Loucy (cell line): ENCODE results near the gene TIMM44.

Experiments
- H2AFZ ChIP-seq: fragments of 200-600 bp; sonication (generic); 2 replicates; pipeline ENCODE4 v1.6.0; 2016; ENCODE audit warnings: antibody characterized with exemption, mild to moderate bottlenecking, low read length, moderate library complexity
- H3F3A ChIP-seq: fragments of 200-600 bp; 2 replicates; pipeline ENCODE4 v1.6.0; 2016; ENCODE audit warnings: antibody characterized with exemption, low read depth, mild to moderate bottlenecking
- H3K27me3 ChIP-seq: fragments of 200-600 bp; sonication (generic); 2 replicates; pipeline ENCODE4 v1.6.1; 2014; ENCODE audit warnings: low read length, mild to moderate bottlenecking; ENCODE audit not compliant: insufficient read depth, poor library complexity, severe bottlenecking
- H3K36me3 ChIP-seq: fragments of 200-600 bp; sonication (generic); 2 replicates; pipeline ENCODE4 v1.6.1; 2016; ENCODE audit warnings: low read length; ENCODE audit not compliant: insufficient read depth
- H3K4me1 ChIP-seq: fragments of 200-600 bp; sonication (generic); 2 replicates; pipeline ENCODE4 v1.5.1; 2014; ENCODE audit warnings: low read length, mild to moderate bottlenecking; ENCODE audit not compliant: insufficient read depth, poor library complexity, severe bottlenecking
- H3K4me2 ChIP-seq: fragments of 200-600 bp; sonication (generic); 2 replicates; pipeline ENCODE4 v1.6.0; 2014; ENCODE audit warnings: antibody characterized with exemption, low read length, low read depth, mild to moderate bottlenecking; ENCODE audit not compliant: poor library complexity, severe bottlenecking
- H3K4me3 ChIP-seq: fragments of 200-600 bp; sonication (generic); 2 replicates; pipeline ENCODE4 v1.5.1; 2014; ENCODE audit warnings: low read length, mild to moderate bottlenecking, mixed read lengths; ENCODE audit not compliant: poor library complexity, severe bottlenecking
- H3K79me2 ChIP-seq: fragments of 200-600 bp; sonication (generic); 2 replicates; pipeline ENCODE4 v1.6.1; 2014; ENCODE audit warnings: low read length; ENCODE audit not compliant: insufficient read depth
- H3K9ac ChIP-seq: fragments of 200-600 bp; sonication (generic); 2 replicates; pipeline ENCODE4 v1.6.0; 2014; ENCODE audit warnings: mild to moderate bottlenecking, low read depth, low read length, moderate library complexity; ENCODE audit not compliant: poor library complexity, severe bottlenecking
- H3K9me2 ChIP-seq: fragments of 200-600 bp; sonication (generic); replicated peaks from 2 replicates; pipeline ENCODE4 v1.6.1; 2016; ENCODE audit warnings: low read depth, low read length, mixed read lengths
- H3K9me3 ChIP-seq: fragments of 200-600 bp; sonication (generic); 2 replicates; pipeline ENCODE4 v1.6.1; 2014; ENCODE audit warnings: mild to moderate bottlenecking, antibody characterized with exemption, low read length, low read depth; ENCODE audit not compliant: insufficient read depth
- H4K20me1 ChIP-seq: fragments of 200-600 bp; sonication (generic); 2 replicates; pipeline ENCODE4 v1.6.0; 2014; ENCODE audit warnings: antibody characterized with exemption, low read length, mild to moderate bottlenecking; ENCODE audit not compliant: insufficient read depth, poor library complexity, severe bottlenecking
- CTCF ChIP-seq: fragments of 200-600 bp; sonication (generic); conservative IDR thresholded peaks from 2 replicates; pipeline ENCODE4 v1.5.1; 2014; ENCODE audit warnings: mild to moderate bottlenecking, antibody characterized with exemption, low read length
- EZH2phosphoT487 ChIP-seq: fragments of 200-600 bp; IDR thresholded peaks from 2 replicates; pipeline ENCODE4 v1.6.1; 2018; ENCODE audit warnings: antibody characterized with exemption, mild to moderate bottlenecking, moderate library complexity, borderline replicate concordance

The TIMM44 gene

GRCh38 chr19:7898967-7899366 is 44.5 kb downstream of the TIMM44 start:
- no peaks in the 10 kb centered on the region for H3K9me3 ChIP-seq
- H3K4me3 ChIP-seq, result no peak overlapping the region
- H3K9ac ChIP-seq, result no peak overlapping the region
- H3F3A ChIP-seq, result no peaks in the 10 kb centered on the region
- no peaks in the 10 kb centered on the region for H3K36me3 ChIP-seq
- H3K27me3 ChIP-seq, result no peaks in the 10 kb centered on the region
- H3K79me2 ChIP-seq, result peaks cover 9% of the 10 kb centered on the region
- H3K4me2 ChIP-seq, result no peak overlapping the region
- no peaks in the 10 kb centered on the region for H3K9me2 ChIP-seq
- H3K4me1 ChIP-seq, result peaks cover 6% of the 10 kb centered on the region
- TF ChIP-seq EZH2phosphoT487 (no peak), CTCF (no peak)
- peaks cover under 1% of the 10 kb centered on the region for H4K20me1 ChIP-seq
- H2AFZ ChIP-seq, result no peak overlapping the region

- H3K9me2 ChIP-seq, result no peaks in the 10 kb centered on the region
- H3K9ac ChIP-seq, result no peak overlapping the region
- H3K79me2 ChIP-seq, result no peaks in the 10 kb centered on the region
- H3K4me3 ChIP-seq, result no peak overlapping the region
- no peak overlapping the region for H2AFZ ChIP-seq
- no peaks in the 10 kb centered on the region for H3F3A ChIP-seq
- H3K27me3 ChIP-seq, result no peaks in the 10 kb centered on the region
- H3K36me3 ChIP-seq, result no peaks in the 10 kb centered on the region
- no peaks in the 10 kb centered on the region for H3K4me1 ChIP-seq
- H4K20me1 ChIP-seq, result no peaks in the 10 kb centered on the region
- no peak overlapping the region for H3K4me2 ChIP-seq
- TF ChIP-seq CTCF (no peak), EZH2phosphoT487 (no peak)
- H3K9me3 ChIP-seq, result no peaks in the 10 kb centered on the region
Measured at GRCh38 chr19:7897292-7897691, 46.2 kb downstream of the TIMM44 start.

- Histone ChIP-seq H3K4me2 (no peak overlapping the region), H3K9me3 (no peaks in the 10 kb centered on the region), H3K4me1 (peaks cover 4% of the 10 kb centered on the region), H3K36me3 (no peaks in the 10 kb centered on the region), H3K9me2 (no peaks in the 10 kb centered on the region), H3K27me3 (no peaks in the 10 kb centered on the region), H3F3A (no peaks in the 10 kb centered on the region), H3K9ac (no peak overlapping the region), H3K4me3 (no peak overlapping the region), H2AFZ (no peak overlapping the region), H4K20me1 (no peaks in the 10 kb centered on the region), H3K79me2 (no peaks in the 10 kb centered on the region)
- no peak for TF ChIP-seq CTCF
- TF ChIP-seq EZH2phosphoT487, result no peak
Measured at GRCh38 chr19:7895565-7895964, 47.9 kb downstream of the TIMM44 start.
